Liver (tissue), 9 donors: ENCODE measurements around the gene ETS2. TPM values are rescaled to one million over a fixed set of nuclear protein-coding genes. Genes with fewer than 3 reads are reported as not detected.

ENCODE experiments used
- DNase-seq: peaks from one replicate; pipeline ENCODE4 v3.0.0-alpha.2; 2017; ENCODE audit warnings: low spot score
- H3K27ac ChIP-seq, 2 donors: one replicate each; pipeline ENCODE4 v1.7.0; 2013; ENCODE audit warnings: inconsistent platforms in 2 of 2, low read length in 2 of 2, control low read depth in 1 of 2, low read depth in 1 of 2, mild to moderate bottlenecking in 1 of 2
- H3K27me3 ChIP-seq, 4 donors: one replicate each; pipeline versions ENCODE4 v1.6.1 to v1.7.0; 2013; ENCODE audit warnings: low read length in 3 of 4, inconsistent platforms in 1 of 4, mild to moderate bottlenecking in 1 of 4, moderate library complexity in 1 of 4; ENCODE audit not compliant: control insufficient read depth in 4 of 4, insufficient read depth in 4 of 4
- H3K36me3 ChIP-seq, 4 donors: one replicate each; pipeline versions ENCODE4 v1.6.1 to v1.7.0; 2013; ENCODE audit warnings: low read length in 3 of 4, mild to moderate bottlenecking in 3 of 4, low read depth in 1 of 4, moderate library complexity in 1 of 4; ENCODE audit not compliant: control insufficient read depth in 4 of 4, insufficient read depth in 3 of 4
- H3K4me1 ChIP-seq, 4 donors: one replicate each; pipeline versions ENCODE4 v1.6.1 to v1.7.0; 2013; ENCODE audit warnings: low read length in 3 of 4, mild to moderate bottlenecking in 3 of 4, moderate library complexity in 1 of 4; ENCODE audit not compliant: control insufficient read depth in 4 of 4, insufficient read depth in 4 of 4
- H3K4me3 ChIP-seq, 3 donors: one replicate each; pipeline versions ENCODE4 v1.6.1 to v1.7.0; 2013; ENCODE audit warnings: low read length in 3 of 3, control low read depth in 1 of 3, low read depth in 1 of 3, mild to moderate bottlenecking in 1 of 3
- H3K9ac ChIP-seq, 2 donors: one replicate each; pipeline ENCODE4 v1.7.0; 2013; ENCODE audit warnings: low read length in 2 of 2, mild to moderate bottlenecking in 2 of 2, moderate library complexity in 2 of 2, control low read depth in 1 of 2, low read depth in 1 of 2
- H3K9me3 ChIP-seq, 4 donors: one replicate each; pipeline versions ENCODE4 v1.6.1 to v1.7.0; 2013; ENCODE audit warnings: low read length in 3 of 4; ENCODE audit not compliant: control insufficient read depth in 4 of 4
- EGR1 ChIP-seq, 2 donors: IDR thresholded peaks; 2 replicates each; pipeline ENCODE4 v1.6.1; 2016 to 2018; ENCODE audit warnings: antibody characterized with exemption in 2 of 2, low read depth in 2 of 2
- FOXA1 ChIP-seq: IDR thresholded peaks from 2 replicates; pipeline ENCODE4 v1.6.1; 2016; ENCODE audit warnings: antibody characterized with exemption
- FOXA2 ChIP-seq: IDR thresholded peaks from 2 replicates; pipeline ENCODE4 v1.6.1; 2016; ENCODE audit warnings: antibody characterized with exemption
- GABPA ChIP-seq, 2 donors: IDR thresholded peaks in 1 of 2; conservative IDR thresholded peaks in 1 of 2; 2 replicates each; pipeline ENCODE4 v1.6.1; 2016; ENCODE audit warnings: antibody characterized with exemption in 2 of 2, mild to moderate bottlenecking in 1 of 2, moderate library complexity in 1 of 2
- HNF4G ChIP-seq: IDR thresholded peaks from 2 replicates; pipeline ENCODE4 v1.6.1; 2016; ENCODE audit warnings: antibody characterized with exemption
- JUND ChIP-seq, 2 donors: IDR thresholded peaks; 2 replicates each; pipeline ENCODE4 v1.6.1; 2016; ENCODE audit warnings: antibody characterized with exemption in 2 of 2
- NR2F2 ChIP-seq: IDR thresholded peaks from 2 replicates; pipeline ENCODE4 v1.6.1; 2016; ENCODE audit warnings: antibody characterized with exemption
- RAD21 ChIP-seq, 2 donors: IDR thresholded peaks; 2 replicates each; pipeline ENCODE4 v1.6.1; 2016; ENCODE audit warnings: antibody characterized with exemption in 2 of 2, mild to moderate bottlenecking in 2 of 2
- RXRA ChIP-seq, 2 donors: IDR thresholded peaks; 2 replicates each; pipeline ENCODE4 v1.6.1; 2017 to 2018; ENCODE audit warnings: antibody characterized with exemption in 2 of 2, mild to moderate bottlenecking in 1 of 2
- SP1 ChIP-seq: IDR thresholded peaks from 2 replicates; pipeline ENCODE4 v1.6.1; 2018; ENCODE audit warnings: antibody characterized with exemption, mild to moderate bottlenecking
- TAF1 ChIP-seq: conservative IDR thresholded peaks from 2 replicates; pipeline ENCODE4 v1.6.1; 2016; ENCODE audit warnings: antibody characterized with exemption, mild to moderate bottlenecking
- YY1 ChIP-seq: IDR thresholded peaks from 2 replicates; pipeline ENCODE4 v1.6.1; 2016; ENCODE audit warnings: antibody characterized with exemption, mild to moderate bottlenecking
- WGBS: extraction: QIAGEN DNeasy Blood & Tissue Kit; methylation state at CpG from one replicate; pipeline ENCODE4 v1.1.7; 2013; 5-methylcytosine and 5-hydroxymethylcytosine counted together
- polyA plus RNA-seq, 2 donors: library from polyadenylated mRNA; stranded (reverse) in 1 of 2; unstranded in 1 of 2; fragments of 200-250 nt in 1 of 2; fragments of >200 nt in 1 of 2; fragmentation: Nextera tagmentation in 1 of 2; extraction: Ambion mirVana in 1 of 2; gene quantifications; one replicate each; pipeline versions ENCODE4 v1.2.1 to v1.2.3, GENCODE V29; 2013 to 2015
- total RNA-seq, 2 donors: library from RNA; depleted of rRNA; stranded (reverse); fragments of >200 nt; gene quantifications; one replicate each; pipeline ENCODE4 v1.2.3, GENCODE V29; 2014
- TF ChIP-seq, protein P1 (sequence below): IDR thresholded peaks from 2 replicates; pipeline ENCODE4 v1.6.1; 2016; ENCODE audit warnings: antibody characterized with exemption, mild to moderate bottlenecking
- TF ChIP-seq, protein P2 (sequence below): fragments of 150-350 bp; IDR thresholded peaks from 2 replicates; pipeline ENCODE4 v1.5.1; 2017; ENCODE audit warnings: improper control_type of control experiment, low read depth, low read length; ENCODE audit not compliant: missing input control
- TF ChIP-seq, protein P3 (sequence below): IDR thresholded peaks from 2 replicates; pipeline ENCODE4 v1.6.1; 2016; ENCODE audit warnings: antibody characterized with exemption
- TF ChIP-seq, protein P4 (sequence below): IDR thresholded peaks from 2 replicates; pipeline ENCODE4 v1.6.1; 2016; ENCODE audit warnings: antibody characterized with exemption
- TF ChIP-seq, protein P5 (sequence below): IDR thresholded peaks from 2 replicates; pipeline ENCODE4 v1.6.1; 2016; ENCODE audit warnings: antibody characterized with exemption
- donor health status: healthy.
- donor health status: healthy.
- donor health status: healthy.
- donor health status: healthy.
- donor health status: healthy.

ETS2 gene
- total and polyA plus RNA-seq, 4 donors, result 20.2 to 90.7 (median 41.8) TPM

DNA sequence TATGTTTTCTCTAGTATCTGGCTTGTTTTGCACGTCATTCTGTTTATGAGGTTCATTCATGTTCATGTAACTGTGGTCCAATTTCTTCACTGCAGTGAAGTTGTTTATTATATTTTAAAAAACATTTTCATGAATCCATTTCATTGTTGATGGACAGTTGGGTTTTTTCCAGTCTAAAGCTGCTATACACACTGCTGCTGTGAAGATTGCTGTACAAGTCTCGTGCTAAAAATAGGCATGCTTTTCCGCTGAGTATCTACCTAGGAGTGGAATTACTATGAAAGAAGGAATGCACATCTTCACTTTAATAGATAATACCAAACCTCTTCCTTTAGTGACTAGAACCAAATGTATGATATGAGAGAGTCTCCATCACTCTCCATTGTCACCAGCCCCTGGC lies 49.0 kb upstream of the ETS2 start:
- Histone ChIP-seq H3K4me1 (peaks cover 0 to 5% (median 1%) of the 10 kb centered on the region in 4 donors), H3K9me3 (no peaks in the 10 kb centered on the region), H3K27me3 (no peaks in the 10 kb centered on the region), H3K4me3 (no peak overlapping the region), H3K9ac (no peak overlapping the region), H3K27ac (no peak overlapping the region), H3K36me3 (no peaks in the 10 kb centered on the region)
- DNase-seq, result no peak
- WGBS, result 92% methylated on average over 3 of the region's 3 CpGs
- TF ChIP-seq, protein P1, sequence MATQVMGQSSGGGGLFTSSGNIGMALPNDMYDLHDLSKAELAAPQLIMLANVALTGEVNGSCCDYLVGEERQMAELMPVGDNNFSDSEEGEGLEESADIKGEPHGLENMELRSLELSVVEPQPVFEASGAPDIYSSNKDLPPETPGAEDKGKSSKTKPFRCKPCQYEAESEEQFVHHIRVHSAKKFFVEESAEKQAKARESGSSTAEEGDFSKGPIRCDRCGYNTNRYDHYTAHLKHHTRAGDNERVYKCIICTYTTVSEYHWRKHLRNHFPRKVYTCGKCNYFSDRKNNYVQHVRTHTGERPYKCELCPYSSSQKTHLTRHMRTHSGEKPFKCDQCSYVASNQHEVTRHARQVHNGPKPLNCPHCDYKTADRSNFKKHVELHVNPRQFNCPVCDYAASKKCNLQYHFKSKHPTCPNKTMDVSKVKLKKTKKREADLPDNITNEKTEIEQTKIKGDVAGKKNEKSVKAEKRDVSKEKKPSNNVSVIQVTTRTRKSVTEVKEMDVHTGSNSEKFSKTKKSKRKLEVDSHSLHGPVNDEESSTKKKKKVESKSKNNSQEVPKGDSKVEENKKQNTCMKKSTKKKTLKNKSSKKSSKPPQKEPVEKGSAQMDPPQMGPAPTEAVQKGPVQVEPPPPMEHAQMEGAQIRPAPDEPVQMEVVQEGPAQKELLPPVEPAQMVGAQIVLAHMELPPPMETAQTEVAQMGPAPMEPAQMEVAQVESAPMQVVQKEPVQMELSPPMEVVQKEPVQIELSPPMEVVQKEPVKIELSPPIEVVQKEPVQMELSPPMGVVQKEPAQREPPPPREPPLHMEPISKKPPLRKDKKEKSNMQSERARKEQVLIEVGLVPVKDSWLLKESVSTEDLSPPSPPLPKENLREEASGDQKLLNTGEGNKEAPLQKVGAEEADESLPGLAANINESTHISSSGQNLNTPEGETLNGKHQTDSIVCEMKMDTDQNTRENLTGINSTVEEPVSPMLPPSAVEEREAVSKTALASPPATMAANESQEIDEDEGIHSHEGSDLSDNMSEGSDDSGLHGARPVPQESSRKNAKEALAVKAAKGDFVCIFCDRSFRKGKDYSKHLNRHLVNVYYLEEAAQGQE, result no peak
- TF ChIP-seq GABPA (IDR thresholded peaks at IDR 0.05 in 1 of 2, conservative IDR thresholded peaks at IDR 0.05 in 1 of 2) (no peak), EGR1 (IDR thresholded peaks at IDR 0.05; ENCODE audit: low read depth in 2 of 2) (no peak), SP1 (no peak), NR2F2 (no peak), RXRA (IDR thresholded peaks at IDR 0.05) (no peak), HNF4G (no peak), FOXA2 (no peak), YY1 (no peak), TAF1 (no peak), RAD21 (IDR thresholded peaks at IDR 0.05) (no peak)
- TF ChIP-seq, protein P2, sequence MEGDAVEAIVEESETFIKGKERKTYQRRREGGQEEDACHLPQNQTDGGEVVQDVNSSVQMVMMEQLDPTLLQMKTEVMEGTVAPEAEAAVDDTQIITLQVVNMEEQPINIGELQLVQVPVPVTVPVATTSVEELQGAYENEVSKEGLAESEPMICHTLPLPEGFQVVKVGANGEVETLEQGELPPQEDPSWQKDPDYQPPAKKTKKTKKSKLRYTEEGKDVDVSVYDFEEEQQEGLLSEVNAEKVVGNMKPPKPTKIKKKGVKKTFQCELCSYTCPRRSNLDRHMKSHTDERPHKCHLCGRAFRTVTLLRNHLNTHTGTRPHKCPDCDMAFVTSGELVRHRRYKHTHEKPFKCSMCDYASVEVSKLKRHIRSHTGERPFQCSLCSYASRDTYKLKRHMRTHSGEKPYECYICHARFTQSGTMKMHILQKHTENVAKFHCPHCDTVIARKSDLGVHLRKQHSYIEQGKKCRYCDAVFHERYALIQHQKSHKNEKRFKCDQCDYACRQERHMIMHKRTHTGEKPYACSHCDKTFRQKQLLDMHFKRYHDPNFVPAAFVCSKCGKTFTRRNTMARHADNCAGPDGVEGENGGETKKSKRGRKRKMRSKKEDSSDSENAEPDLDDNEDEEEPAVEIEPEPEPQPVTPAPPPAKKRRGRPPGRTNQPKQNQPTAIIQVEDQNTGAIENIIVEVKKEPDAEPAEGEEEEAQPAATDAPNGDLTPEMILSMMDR, result no peak
- TF ChIP-seq, protein P3, sequence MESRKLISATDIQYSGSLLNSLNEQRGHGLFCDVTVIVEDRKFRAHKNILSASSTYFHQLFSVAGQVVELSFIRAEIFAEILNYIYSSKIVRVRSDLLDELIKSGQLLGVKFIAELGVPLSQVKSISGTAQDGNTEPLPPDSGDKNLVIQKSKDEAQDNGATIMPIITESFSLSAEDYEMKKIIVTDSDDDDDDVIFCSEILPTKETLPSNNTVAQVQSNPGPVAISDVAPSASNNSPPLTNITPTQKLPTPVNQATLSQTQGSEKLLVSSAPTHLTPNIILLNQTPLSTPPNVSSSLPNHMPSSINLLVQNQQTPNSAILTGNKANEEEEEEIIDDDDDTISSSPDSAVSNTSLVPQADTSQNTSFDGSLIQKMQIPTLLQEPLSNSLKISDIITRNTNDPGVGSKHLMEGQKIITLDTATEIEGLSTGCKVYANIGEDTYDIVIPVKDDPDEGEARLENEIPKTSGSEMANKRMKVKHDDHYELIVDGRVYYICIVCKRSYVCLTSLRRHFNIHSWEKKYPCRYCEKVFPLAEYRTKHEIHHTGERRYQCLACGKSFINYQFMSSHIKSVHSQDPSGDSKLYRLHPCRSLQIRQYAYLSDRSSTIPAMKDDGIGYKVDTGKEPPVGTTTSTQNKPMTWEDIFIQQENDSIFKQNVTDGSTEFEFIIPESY, result no peak

DNA sequence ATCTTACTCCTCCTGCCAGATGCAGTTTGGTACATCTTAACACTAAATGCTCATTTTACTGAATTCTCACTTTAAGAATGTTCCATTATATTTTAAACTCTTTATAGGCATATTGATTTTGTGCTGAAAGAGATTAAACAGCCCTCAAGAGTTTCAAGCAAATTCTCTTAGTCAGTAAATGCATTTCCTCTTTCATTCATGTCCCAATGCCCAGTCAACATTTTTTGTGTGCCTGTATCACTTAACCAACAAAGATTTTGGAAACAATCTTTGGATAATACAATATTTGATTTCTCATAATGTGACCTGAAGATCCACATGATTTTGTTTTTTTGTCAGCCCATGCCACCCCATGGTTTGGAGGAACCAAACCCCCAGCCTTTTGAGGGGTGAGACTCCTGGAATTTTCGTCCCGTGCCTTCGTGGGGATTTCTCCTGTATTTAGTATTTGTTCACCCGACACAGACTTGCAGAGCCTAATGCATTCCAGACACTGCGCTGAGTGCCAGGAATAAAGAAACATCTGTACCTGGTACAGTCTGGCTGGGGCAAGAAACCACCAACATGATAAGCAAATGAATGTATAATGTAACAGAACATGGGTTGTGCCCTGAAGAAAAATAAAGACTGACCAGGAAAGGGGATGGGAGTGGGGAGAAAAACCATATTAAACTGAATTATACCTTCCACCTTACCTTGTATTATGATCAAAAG lies 47.1 kb upstream of the ETS2 start:
- no peak for DNase-seq
- no peak overlapping the region for H3K4me3 ChIP-seq
- no peak overlapping the region for H3K27ac ChIP-seq
- H3K9me3 ChIP-seq, result no peaks in the 10 kb centered on the region
- 90% methylated on average over 5 of the region's 5 CpGs for WGBS
- no peaks in the 10 kb centered on the region for H3K27me3 ChIP-seq
- no peaks in the 10 kb centered on the region for H3K36me3 ChIP-seq
- no peak overlapping the region for H3K9ac ChIP-seq
- peaks cover 0 to 2% (median 1%) of the 10 kb centered on the region in 4 donors for H3K4me1 ChIP-seq
- TF ChIP-seq, protein P3, result no peak
- TF ChIP-seq TAF1 (no peak), RAD21 (IDR thresholded peaks at IDR 0.05) (no peak), GABPA (IDR thresholded peaks at IDR 0.05 in 1 of 2, conservative IDR thresholded peaks at IDR 0.05 in 1 of 2) (no peak), HNF4G (no peak), JUND (IDR thresholded peaks at IDR 0.05) (no peak), EGR1 (IDR thresholded peaks at IDR 0.05; ENCODE audit: low read depth in 2 of 2) (no peak), NR2F2 (no peak), SP1 (no peak), YY1 (no peak), RXRA (IDR thresholded peaks at IDR 0.05) (no peak), FOXA1 (no peak)
- TF ChIP-seq, protein P4, sequence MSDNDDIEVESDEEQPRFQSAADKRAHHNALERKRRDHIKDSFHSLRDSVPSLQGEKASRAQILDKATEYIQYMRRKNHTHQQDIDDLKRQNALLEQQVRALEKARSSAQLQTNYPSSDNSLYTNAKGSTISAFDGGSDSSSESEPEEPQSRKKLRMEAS, result no peak
- TF ChIP-seq, protein P5, sequence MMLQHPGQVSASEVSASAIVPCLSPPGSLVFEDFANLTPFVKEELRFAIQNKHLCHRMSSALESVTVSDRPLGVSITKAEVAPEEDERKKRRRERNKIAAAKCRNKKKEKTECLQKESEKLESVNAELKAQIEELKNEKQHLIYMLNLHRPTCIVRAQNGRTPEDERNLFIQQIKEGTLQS, result no peak
- TF ChIP-seq, protein P1, result no peak
